Measurements from ENCODE around the gene VEGFC.

Gene VEGFC

DNA sequence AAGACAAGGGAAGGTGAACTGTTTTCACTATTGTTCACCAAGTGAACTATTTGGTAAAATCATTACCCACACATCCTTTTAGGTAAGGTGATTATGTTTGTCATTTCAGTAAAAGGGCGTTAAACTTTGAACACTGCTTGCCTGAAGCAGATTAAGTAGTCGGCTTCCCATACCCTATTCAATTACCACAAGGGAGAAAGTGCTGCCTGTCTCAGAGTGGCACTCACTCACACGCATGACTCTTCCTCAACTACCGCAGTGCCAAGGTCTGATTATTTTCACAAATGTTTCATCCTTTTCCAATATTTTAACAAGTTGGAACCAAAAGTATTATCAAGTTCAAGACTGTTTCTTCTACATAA is 11.0 kb downstream of the VEGFC start:
- DNase-seq (ENCODE audit: low read depth), result no peak
- TF ChIP-seq, protein P1, sequence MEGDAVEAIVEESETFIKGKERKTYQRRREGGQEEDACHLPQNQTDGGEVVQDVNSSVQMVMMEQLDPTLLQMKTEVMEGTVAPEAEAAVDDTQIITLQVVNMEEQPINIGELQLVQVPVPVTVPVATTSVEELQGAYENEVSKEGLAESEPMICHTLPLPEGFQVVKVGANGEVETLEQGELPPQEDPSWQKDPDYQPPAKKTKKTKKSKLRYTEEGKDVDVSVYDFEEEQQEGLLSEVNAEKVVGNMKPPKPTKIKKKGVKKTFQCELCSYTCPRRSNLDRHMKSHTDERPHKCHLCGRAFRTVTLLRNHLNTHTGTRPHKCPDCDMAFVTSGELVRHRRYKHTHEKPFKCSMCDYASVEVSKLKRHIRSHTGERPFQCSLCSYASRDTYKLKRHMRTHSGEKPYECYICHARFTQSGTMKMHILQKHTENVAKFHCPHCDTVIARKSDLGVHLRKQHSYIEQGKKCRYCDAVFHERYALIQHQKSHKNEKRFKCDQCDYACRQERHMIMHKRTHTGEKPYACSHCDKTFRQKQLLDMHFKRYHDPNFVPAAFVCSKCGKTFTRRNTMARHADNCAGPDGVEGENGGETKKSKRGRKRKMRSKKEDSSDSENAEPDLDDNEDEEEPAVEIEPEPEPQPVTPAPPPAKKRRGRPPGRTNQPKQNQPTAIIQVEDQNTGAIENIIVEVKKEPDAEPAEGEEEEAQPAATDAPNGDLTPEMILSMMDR (IDR thresholded peaks at IDR 0.05; ENCODE audit: low read depth, low read length), result no peak
- TF ChIP-seq POLR2A (IDR thresholded peaks at IDR 0.05; ENCODE audit: extremely low read depth, insufficient read length) (no peak), MYC (IDR thresholded peaks at IDR 0.05; ENCODE audit: low read depth, low read length) (no peak)
- H3K4me3 ChIP-seq (ENCODE audit: low read depth, low read length), result no peak overlapping the region

GRCh38 chr4:176780995-176781738 is 11.6 kb downstream of the VEGFC start:
- no peak for DNase-seq (ENCODE audit: low read depth)
- H3K4me3 ChIP-seq (ENCODE audit: low read depth, low read length), result no peak overlapping the region
- TF ChIP-seq, protein P1 (IDR thresholded peaks at IDR 0.05; ENCODE audit: low read depth, low read length), result no peak
- no peak for TF ChIP-seq POLR2A (IDR thresholded peaks at IDR 0.05; ENCODE audit: extremely low read depth, insufficient read length)

DNA sequence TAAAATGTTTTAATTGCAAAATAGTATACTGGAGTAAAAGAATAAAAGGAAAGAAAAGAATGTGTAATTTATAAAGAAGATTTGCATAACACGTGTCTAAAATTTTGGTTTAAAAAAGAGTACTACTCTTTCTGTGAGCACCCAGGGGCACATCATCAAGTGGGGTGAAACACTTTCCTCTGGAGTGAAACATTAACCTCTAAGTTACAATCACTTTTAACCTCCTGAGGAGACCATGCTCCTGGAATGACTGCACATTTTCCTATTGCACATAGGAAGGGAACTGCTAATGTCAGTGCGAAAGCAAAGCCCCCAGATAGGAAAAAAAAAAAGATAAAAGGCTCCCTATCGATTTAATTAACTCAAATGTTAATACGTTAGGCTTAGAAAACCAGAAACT is 13.3 kb downstream of the VEGFC start:
- TF ChIP-seq POLR2A (IDR thresholded peaks at IDR 0.05; ENCODE audit: extremely low read depth, insufficient read length), result no peak
- TF ChIP-seq, protein P2, sequence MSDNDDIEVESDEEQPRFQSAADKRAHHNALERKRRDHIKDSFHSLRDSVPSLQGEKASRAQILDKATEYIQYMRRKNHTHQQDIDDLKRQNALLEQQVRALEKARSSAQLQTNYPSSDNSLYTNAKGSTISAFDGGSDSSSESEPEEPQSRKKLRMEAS (IDR thresholded peaks at IDR 0.05; ENCODE audit: low read depth, low read length), result no peak
- DNase-seq (ENCODE audit: low read depth), result no peak
- no peak overlapping the region for H3K4me3 ChIP-seq (ENCODE audit: low read depth, low read length)

DNA sequence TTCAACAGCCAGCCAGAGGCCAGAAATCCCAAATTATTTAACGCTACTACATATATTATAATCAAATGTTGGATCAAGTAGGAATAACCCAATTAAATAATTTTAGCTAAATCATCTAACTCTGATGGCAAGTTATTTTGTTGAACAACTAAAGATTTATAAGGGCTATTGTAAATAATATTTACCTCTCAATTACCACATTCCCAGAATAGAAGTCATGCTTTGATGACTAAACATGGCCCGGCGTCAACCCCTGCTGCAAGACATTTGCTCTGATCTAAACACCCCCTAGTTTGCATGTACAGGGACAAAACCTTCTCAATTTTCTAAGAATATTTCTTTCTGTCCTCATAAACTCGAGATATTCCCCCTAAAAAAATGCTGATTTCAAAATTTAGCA is 14.2 kb downstream of the VEGFC start:
- no peak for DNase-seq (ENCODE audit: low read depth)
- no peak overlapping the region for H3K4me3 ChIP-seq (ENCODE audit: low read depth, low read length)
- TF ChIP-seq, protein P2 (IDR thresholded peaks at IDR 0.05; ENCODE audit: low read depth, low read length), result no peak
- no peak for TF ChIP-seq POLR2A (IDR thresholded peaks at IDR 0.05; ENCODE audit: extremely low read depth, insufficient read length)
- TF ChIP-seq, protein P1 (IDR thresholded peaks at IDR 0.05; ENCODE audit: low read depth, low read length), result no peak

GRCh38 chr4:176778063-176778462 is 14.7 kb downstream of the VEGFC start:
- TF ChIP-seq MYC (IDR thresholded peaks at IDR 0.05; ENCODE audit: low read depth, low read length), result no peak
- TF ChIP-seq, protein P1 (IDR thresholded peaks at IDR 0.05; ENCODE audit: low read depth, low read length), result no peak
- TF ChIP-seq, protein P2 (IDR thresholded peaks at IDR 0.05; ENCODE audit: low read depth, low read length), result no peak
- no peak for TF ChIP-seq POLR2A (IDR thresholded peaks at IDR 0.05; ENCODE audit: extremely low read depth, insufficient read length)
- no peak overlapping the region for H3K4me3 ChIP-seq (ENCODE audit: low read depth, low read length)
- no peak for DNase-seq (ENCODE audit: low read depth)

- no peak for DNase-seq (ENCODE audit: low read depth)
- no peak for TF ChIP-seq POLR2A (IDR thresholded peaks at IDR 0.05; ENCODE audit: extremely low read depth, insufficient read length)
- TF ChIP-seq, protein P1 (IDR thresholded peaks at IDR 0.05; ENCODE audit: low read depth, low read length), result no peak
- TF ChIP-seq, protein P2 (IDR thresholded peaks at IDR 0.05; ENCODE audit: low read depth, low read length), result no peak
- no peak for TF ChIP-seq MYC (IDR thresholded peaks at IDR 0.05; ENCODE audit: low read depth, low read length)
- H3K4me3 ChIP-seq (ENCODE audit: low read depth, low read length), result no peak overlapping the region
Observed at GRCh38 chr4:176775338-176775737, 17.4 kb downstream of the VEGFC start.

All from NB4 (cell line).